C4-2B (cell line): ENCODE measurements around the gene DSC2.

Experiments
- ZFX ChIP-seq: fragments of 450-650 bp; IDR thresholded peaks from 2 replicates; pipeline ENCODE4 v1.6.1; 2017
- TF ChIP-seq, protein P1 (sequence below): fragments of 450-650 bp; conservative IDR thresholded peaks from 2 replicates; pipeline ENCODE4 v1.5.1; 2017; ENCODE audit warnings: mild to moderate bottlenecking

DNA sequence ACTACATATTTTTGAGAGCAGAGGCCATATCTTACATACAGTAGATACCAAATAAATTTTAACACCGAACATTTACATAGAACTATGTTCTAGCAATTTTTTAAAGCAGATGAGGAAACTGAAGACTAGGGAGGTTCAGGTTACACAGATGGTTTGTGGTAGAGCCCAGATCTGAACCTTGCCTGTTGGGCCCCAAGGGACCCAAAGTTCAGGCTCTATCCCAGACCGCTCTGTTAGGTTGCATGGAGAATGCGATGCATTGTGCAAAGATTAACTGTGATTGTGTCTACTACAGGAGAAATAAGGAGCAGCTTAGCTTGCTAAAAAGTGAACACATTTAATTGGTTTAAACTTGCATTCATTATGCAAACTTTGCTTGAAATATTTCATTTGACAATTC, 43.3 kb downstream of the DSC2 start:
- TF ChIP-seq, protein P1, sequence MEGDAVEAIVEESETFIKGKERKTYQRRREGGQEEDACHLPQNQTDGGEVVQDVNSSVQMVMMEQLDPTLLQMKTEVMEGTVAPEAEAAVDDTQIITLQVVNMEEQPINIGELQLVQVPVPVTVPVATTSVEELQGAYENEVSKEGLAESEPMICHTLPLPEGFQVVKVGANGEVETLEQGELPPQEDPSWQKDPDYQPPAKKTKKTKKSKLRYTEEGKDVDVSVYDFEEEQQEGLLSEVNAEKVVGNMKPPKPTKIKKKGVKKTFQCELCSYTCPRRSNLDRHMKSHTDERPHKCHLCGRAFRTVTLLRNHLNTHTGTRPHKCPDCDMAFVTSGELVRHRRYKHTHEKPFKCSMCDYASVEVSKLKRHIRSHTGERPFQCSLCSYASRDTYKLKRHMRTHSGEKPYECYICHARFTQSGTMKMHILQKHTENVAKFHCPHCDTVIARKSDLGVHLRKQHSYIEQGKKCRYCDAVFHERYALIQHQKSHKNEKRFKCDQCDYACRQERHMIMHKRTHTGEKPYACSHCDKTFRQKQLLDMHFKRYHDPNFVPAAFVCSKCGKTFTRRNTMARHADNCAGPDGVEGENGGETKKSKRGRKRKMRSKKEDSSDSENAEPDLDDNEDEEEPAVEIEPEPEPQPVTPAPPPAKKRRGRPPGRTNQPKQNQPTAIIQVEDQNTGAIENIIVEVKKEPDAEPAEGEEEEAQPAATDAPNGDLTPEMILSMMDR = no peak
- no peak for TF ChIP-seq ZFX
